ENCODE measurements around the gene SYNRG.

Gene SYNRG

DNA sequence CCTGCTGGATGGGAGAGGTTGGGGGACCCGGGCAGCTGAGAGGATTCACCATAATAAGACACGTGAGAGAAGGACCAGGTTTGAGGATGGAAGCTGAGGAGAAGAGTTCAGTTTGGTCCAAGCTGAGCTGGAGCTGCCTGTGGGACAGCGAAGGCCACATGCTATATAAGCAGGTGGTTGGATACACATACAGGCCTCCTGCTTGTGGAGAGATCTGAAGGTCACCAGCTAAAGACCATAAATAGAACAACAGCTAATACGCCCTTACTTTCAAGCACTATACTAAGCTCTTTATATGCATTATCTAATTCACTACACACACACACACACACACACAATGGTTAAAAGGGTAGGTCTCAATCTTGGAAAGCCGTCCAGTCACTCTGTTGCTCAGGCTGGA lies 87.4 kb downstream of the SYNRG start:
- Histone ChIP-seq H3K27ac (ENCODE audit: extremely low read depth, low read depth, low read length) (no peak overlapping the region), H3K4me3 (ENCODE audit: low read depth, low read length) (no peak overlapping the region), H3K9me3 (ENCODE audit: control insufficient read depth, insufficient read depth, low read depth, low read length) (no peaks in the 10 kb centered on the region), H3K36me3 (ENCODE audit: control insufficient read depth in 2 of 2, insufficient read depth in 1 of 2, low read length in 2 of 2) (peaks cover 17 to 67% of the 10 kb centered on the region in 2 experiments), H3K4me1 (ENCODE audit: control insufficient read depth, insufficient read depth, low read length) (no peaks in the 10 kb centered on the region)
- no peak for TF ChIP-seq ZNF223 (tag by site-specific recombination; IDR thresholded peaks at IDR 0.05)
- TF ChIP-seq PRDM1 (tag by site-specific recombination; IDR thresholded peaks at IDR 0.05), result no peak
- no peak for TF ChIP-seq KLF7 (tag by site-specific recombination; IDR thresholded peaks at IDR 0.05; ENCODE audit: borderline replicate concordance)
- no peak for TF ChIP-seq ZNF677 (tag by site-specific recombination; IDR thresholded peaks at IDR 0.05)
- POLR2A ChIA-PET, result no interaction called here
- CTCF ChIA-PET, result interaction anchor here (0.6 to 1.1 kb wide), 5 partner anchors 27 to 149 kb away, joined by 3 to 4 read pairs (median 3); no protein-coding TSS in a partner anchor

- Histone ChIP-seq H3K27ac (ENCODE audit: extremely low read depth, low read depth, low read length) (no peak overlapping the region), H3K36me3 (ENCODE audit: control insufficient read depth in 2 of 2, insufficient read depth in 1 of 2, low read length in 2 of 2) (peaks cover 21 to 69% of the 10 kb centered on the region in 2 experiments), H3K9me3 (ENCODE audit: control insufficient read depth, insufficient read depth, low read depth, low read length) (no peaks in the 10 kb centered on the region), H3K4me3 (ENCODE audit: low read depth, low read length) (no peak overlapping the region), H3K4me1 (ENCODE audit: control insufficient read depth, insufficient read depth, low read length) (no peaks in the 10 kb centered on the region)
- POLR2A ChIA-PET, result no interaction called here
- TF ChIP-seq ZNF629 (tag by site-specific recombination; IDR thresholded peaks at IDR 0.05) (no peak), MYNN (tag by site-specific recombination; IDR thresholded peaks at IDR 0.05; ENCODE audit: borderline replicate concordance) (no peak), HOXD13 (CRISPR knock-in tag; IDR thresholded peaks at IDR 0.05; ENCODE audit: borderline replicate concordance) (no peak), ZNF521 (tag by site-specific recombination; IDR thresholded peaks at IDR 0.05) (no peak), ZNF677 (tag by site-specific recombination; IDR thresholded peaks at IDR 0.05) (no peak), FEZF1 (tag by site-specific recombination; IDR thresholded peaks at IDR 0.05) (no peak)
- CTCF ChIA-PET, result interaction anchor here (1.0 kb wide), 1 partner anchor 147 kb away, joined by 3 read pairs; no protein-coding TSS in a partner anchor
These were observed 89.0 kb downstream of the SYNRG start for GRCh38 chr17:37520174-37520573.

GRCh38 chr17:37519251-37519985 lies 89.8 kb downstream of the SYNRG start:
- Histone ChIP-seq H3K36me3 (ENCODE audit: control insufficient read depth in 2 of 2, insufficient read depth in 1 of 2, low read length in 2 of 2) (peaks cover 16 to 74% of the 10 kb centered on the region in 2 experiments), H3K4me1 (ENCODE audit: control insufficient read depth, insufficient read depth, low read length) (no peaks in the 10 kb centered on the region), H3K27ac (ENCODE audit: extremely low read depth, low read depth, low read length) (no peak overlapping the region), H3K4me3 (ENCODE audit: low read depth, low read length) (no peak overlapping the region), H3K9me3 (ENCODE audit: control insufficient read depth, insufficient read depth, low read depth, low read length) (no peaks in the 10 kb centered on the region)
- POLR2A ChIA-PET, result no interaction called here
- TF ChIP-seq FEZF1 (tag by site-specific recombination; IDR thresholded peaks at IDR 0.05), result 0 out of 2 replicates have a peak, but pooled peaks have one; percentile 12
- TF ChIP-seq ZNF311 (tag by site-specific recombination; IDR thresholded peaks at IDR 0.05; ENCODE audit: borderline replicate concordance), result no peak
- TF ChIP-seq ZNF596 (tag by site-specific recombination; IDR thresholded peaks at IDR 0.05), result peak; percentile 54; the same call in 1 of the 2 replicates
- CTCF ChIA-PET, result interaction anchor here (0.5 to 1.0 kb wide), 2 partner anchors 61 to 146 kb away, joined by 3 to 4 read pairs; no protein-coding TSS in a partner anchor

DNA sequence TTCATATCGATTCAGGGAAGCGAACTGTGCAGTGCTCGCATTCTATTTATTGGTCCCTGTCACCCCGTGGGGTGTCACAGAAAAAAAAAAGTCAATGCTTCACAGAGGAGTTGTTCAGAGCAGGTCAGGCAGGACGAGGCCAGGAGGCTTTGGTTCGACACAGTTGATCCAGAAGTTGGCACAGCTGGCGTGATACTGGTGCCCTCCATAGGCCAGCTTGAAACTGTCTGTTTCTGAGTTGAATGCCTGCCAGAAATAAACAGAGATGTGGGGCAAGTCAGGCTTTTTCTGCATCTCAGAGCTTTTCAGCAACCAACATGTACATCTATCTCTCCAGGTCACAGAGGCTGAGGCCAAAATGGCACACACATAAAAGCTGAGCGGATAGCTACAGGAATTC lies 90.4 kb downstream of the SYNRG start:
- Histone ChIP-seq H3K4me3 (ENCODE audit: low read depth, low read length) (no peak overlapping the region), H3K27ac (ENCODE audit: extremely low read depth, low read depth, low read length) (no peak overlapping the region), H3K36me3 (ENCODE audit: control insufficient read depth in 2 of 2, insufficient read depth in 1 of 2, low read length in 2 of 2) (peaks cover 12 to 72% of the 10 kb centered on the region in 2 experiments), H3K4me1 (ENCODE audit: control insufficient read depth, insufficient read depth, low read length) (no peaks in the 10 kb centered on the region), H3K9me3 (ENCODE audit: control insufficient read depth, insufficient read depth, low read depth, low read length) (no peaks in the 10 kb centered on the region)
- POLR2A ChIA-PET, result no interaction called here
- CTCF ChIA-PET, result no interaction called here
- TF ChIP-seq ZNF837 (tag by site-specific recombination; IDR thresholded peaks at IDR 0.05), result no peak
- TF ChIP-seq MEIS1 (CRISPR knock-in tag; IDR thresholded peaks at IDR 0.05; ENCODE audit: borderline replicate concordance), result no peak
- no peak for TF ChIP-seq KLF16 (tag by site-specific recombination; IDR thresholded peaks at IDR 0.05)
- no peak for TF ChIP-seq ZNF785 (tag by site-specific recombination; IDR thresholded peaks at IDR 0.05)
- TF ChIP-seq SCRT1 (tag by site-specific recombination; IDR thresholded peaks at IDR 0.05; ENCODE audit: borderline replicate concordance), result no peak
- no peak for TF ChIP-seq BCL11B (tag by site-specific recombination; IDR thresholded peaks at IDR 0.05; ENCODE audit: low read depth)
- TF ChIP-seq, protein P1, sequence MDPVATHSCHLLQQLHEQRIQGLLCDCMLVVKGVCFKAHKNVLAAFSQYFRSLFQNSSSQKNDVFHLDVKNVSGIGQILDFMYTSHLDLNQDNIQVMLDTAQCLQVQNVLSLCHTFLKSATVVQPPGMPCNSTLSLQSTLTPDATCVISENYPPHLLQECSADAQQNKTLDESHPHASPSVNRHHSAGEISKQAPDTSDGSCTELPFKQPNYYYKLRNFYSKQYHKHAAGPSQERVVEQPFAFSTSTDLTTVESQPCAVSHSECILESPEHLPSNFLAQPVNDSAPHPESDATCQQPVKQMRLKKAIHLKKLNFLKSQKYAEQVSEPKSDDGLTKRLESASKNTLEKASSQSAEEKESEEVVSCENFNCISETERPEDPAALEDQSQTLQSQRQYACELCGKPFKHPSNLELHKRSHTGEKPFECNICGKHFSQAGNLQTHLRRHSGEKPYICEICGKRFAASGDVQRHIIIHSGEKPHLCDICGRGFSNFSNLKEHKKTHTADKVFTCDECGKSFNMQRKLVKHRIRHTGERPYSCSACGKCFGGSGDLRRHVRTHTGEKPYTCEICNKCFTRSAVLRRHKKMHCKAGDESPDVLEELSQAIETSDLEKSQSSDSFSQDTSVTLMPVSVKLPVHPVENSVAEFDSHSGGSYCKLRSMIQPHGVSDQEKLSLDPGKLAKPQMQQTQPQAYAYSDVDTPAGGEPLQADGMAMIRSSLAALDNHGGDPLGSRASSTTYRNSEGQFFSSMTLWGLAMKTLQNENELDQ (tag by site-specific recombination; IDR thresholded peaks at IDR 0.05; ENCODE audit: low read depth), result no peak
- TF ChIP-seq ZNF169 (tag by site-specific recombination; IDR thresholded peaks at IDR 0.05), result no peak
- TF ChIP-seq, protein P2, sequence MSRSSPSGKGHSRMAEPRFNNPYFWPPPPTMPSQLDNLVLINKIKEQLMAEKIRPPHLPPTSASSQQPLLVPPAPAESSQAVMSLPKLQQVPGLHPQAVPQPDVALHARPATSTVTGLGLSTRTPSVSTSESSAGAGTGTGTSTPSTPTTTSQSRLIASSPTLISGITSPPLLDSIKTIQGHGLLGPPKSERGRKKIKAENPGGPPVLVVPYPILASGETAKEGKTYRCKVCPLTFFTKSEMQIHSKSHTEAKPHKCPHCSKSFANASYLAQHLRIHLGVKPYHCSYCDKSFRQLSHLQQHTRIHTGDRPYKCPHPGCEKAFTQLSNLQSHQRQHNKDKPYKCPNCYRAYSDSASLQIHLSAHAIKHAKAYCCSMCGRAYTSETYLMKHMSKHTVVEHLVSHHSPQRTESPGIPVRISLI (tag by site-specific recombination; IDR thresholded peaks at IDR 0.05), result no peak
- TF ChIP-seq ZBTB10 (tag by site-specific recombination; IDR thresholded peaks at IDR 0.05), result no peak
- TF ChIP-seq SP2 (tag by site-specific recombination; IDR thresholded peaks at IDR 0.05), result no peak
